ENCODE data around the gene PUS10. TPM values are rescaled to one million over a fixed set of nuclear protein-coding genes. Genes with fewer than 3 reads are reported as not detected.
A peak's percentile ranks its signal among the peaks of the same experiment; 100 is the strongest.

The PUS10 gene
- total and polyA plus RNA-seq, 2 of the 13 experiments (the other 11 are each of a cell fraction or from before 2014, with no cell fraction given) = 41.4 to 44.3 TPM

- TF ChIP-seq KIAA2018 (CRISPR knock-in tag; IDR thresholded peaks at IDR 0.05; ENCODE audit: borderline replicate concordance) (peak; percentile 48; the same call in 1 of the 2 replicates), TBX2 (CRISPR knock-in tag; IDR thresholded peaks at IDR 0.05; ENCODE audit: borderline replicate concordance) (no peak), ZNF121 (CRISPR knock-in tag; IDR thresholded peaks at IDR 0.05) (no peak), FOXK2 (IDR thresholded peaks at IDR 0.05) (peak; percentile 73; the same call in 1 of the 2 replicates), CSRNP2 (CRISPR knock-in tag; conservative IDR thresholded peaks at IDR 0.05; ENCODE audit: low read depth) (no peak), STAT6 (CRISPR knock-in tag; IDR thresholded peaks at IDR 0.05; ENCODE audit: borderline replicate concordance) (no peak; the same call in 1 of the 2 replicates), ZNF331 (CRISPR knock-in tag; IDR thresholded peaks at IDR 0.05) (no peak), ZNF672 (CRISPR knock-in tag; IDR thresholded peaks at IDR 0.05) (no peak), ZNF562 (CRISPR knock-in tag; IDR thresholded peaks at IDR 0.05; ENCODE audit: borderline replicate concordance) (no peak), AHDC1 (CRISPR knock-in tag; IDR thresholded peaks at IDR 0.05; ENCODE audit: borderline replicate concordance) (no peak), PAX8 (CRISPR knock-in tag; IDR thresholded peaks at IDR 0.05; ENCODE audit: borderline replicate concordance) (no peak)
These were observed 282 bp upstream of the PUS10 start (continued) for GRCh38 chr2:61018318-61018755.

Data from HepG2 (cell line).